Peyer's patch (tissue), 4 donors: ENCODE data around the gene PHF2. TPM values are rescaled to one million over a fixed set of nuclear protein-coding genes. Genes with fewer than 3 reads are reported as not detected.

Source experiments
- DNase-seq, 3 donors: peaks; one replicate each; pipeline ENCODE4 v3.0.0-alpha.2; 2017 to 2019
- H3K27ac ChIP-seq, 4 donors: fragments of 200-600 bp; sonication (generic); one replicate each; pipeline ENCODE4 v1.5.1; 2016 to 2019
- H3K27me3 ChIP-seq, 2 donors: fragments of 200-600 bp; sonication (generic); one replicate each; pipeline ENCODE4 v1.5.1; 2019
- H3K36me3 ChIP-seq, 3 donors: fragments of 200-600 bp; sonication (generic); one replicate each; pipeline ENCODE4 v1.5.1; 2016 to 2019
- H3K4me1 ChIP-seq, 4 donors: fragments of 200-600 bp; sonication (generic); one replicate each; pipeline ENCODE4 v1.5.1; 2016 to 2019
- H3K4me3 ChIP-seq, 4 donors: fragments of 200-600 bp; sonication (generic); 1 replicate in 3 of 4; 2 replicates in 1 of 4; pipeline ENCODE4 v1.5.1; 2016 to 2019; ENCODE audit warnings: mild to moderate bottlenecking in 1 of 4
- H3K9me3 ChIP-seq, 4 donors: fragments of 200-600 bp; sonication (generic); one replicate each; pipeline ENCODE4 v1.5.1; 2016 to 2019; ENCODE audit warnings: mild to moderate bottlenecking in 1 of 4
- CTCF ChIP-seq, 6 experiments: fragments of 450-650 bp in 4 of 6; fragments of 200-600 bp in 2 of 6; sonication (generic) in 1 of 6; IDR thresholded peaks; one replicate each; pipeline ENCODE4 v1.5.1; 2017 to 2019; ENCODE audit warnings: antibody characterized with exemption in 6 of 6, mild to moderate bottlenecking in 3 of 6, moderate library complexity in 1 of 6
- POLR2A ChIP-seq, 2 donors: fragments of 450-650 bp; IDR thresholded peaks; one replicate each; pipeline ENCODE4 v1.5.1; 2017; ENCODE audit warnings: antibody characterized with exemption in 2 of 2, mild to moderate bottlenecking in 2 of 2, moderate library complexity in 2 of 2
- total RNA-seq, 4 donors: library from RNA; depleted of rRNA; stranded (reverse); fragments of >200 nt; gene quantifications; one replicate each; pipeline ENCODE4 v1.1.0, GENCODE V29; 2016

PHF2 gene
- total RNA-seq, 4 donors from 2014 or later: 12.3 to 26.4 (median 19.5) TPM

DNA sequence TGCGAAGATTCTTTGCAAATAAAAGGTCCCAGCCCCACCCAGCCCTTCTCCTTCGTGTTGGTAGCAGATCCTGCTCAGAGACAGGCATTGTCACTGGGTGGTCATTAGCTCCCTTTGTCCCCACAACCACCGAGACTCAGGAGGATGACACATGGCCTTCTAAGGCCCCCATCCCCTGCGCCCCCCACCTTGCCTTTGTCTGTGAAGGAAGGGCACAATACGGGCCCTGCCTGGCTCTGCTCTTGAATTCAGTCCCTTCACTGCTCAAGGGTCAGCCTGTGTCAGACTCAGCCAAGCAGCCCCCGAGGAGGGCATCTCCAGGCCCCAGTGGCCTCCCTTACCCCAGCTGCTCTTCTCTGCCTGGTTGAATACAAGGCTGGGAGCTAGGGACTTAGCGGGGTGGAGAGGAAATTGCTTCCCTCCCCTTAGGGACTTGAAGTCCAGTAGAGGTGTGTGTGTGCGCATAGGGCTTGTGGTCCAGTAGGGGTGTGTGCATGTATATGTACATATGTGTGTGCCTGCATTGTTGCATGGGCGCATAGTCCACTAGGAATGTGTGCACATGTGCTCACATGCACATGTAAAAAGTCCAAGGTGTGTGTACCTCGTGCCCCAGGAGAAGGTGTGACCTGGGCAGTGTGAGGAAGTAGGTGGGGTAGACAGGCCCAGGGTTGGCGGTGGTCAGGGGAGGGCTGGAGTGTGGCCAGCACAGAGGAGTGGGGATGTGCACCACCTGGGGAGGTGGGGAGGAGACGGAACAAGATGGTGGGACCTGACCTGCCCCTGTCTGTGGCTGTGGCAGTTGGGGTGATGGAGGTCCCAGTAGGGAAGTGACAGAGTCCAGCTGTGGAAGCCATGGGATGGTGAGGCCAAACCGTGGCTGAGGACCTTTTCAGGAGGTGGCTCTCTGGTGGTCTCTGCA, 59.1 kb downstream of the PHF2 start:
- Histone ChIP-seq H3K27ac (no peak overlapping the region), H3K4me1 (no peaks in the 10 kb centered on the region), H3K9me3 (peaks cover 0 to 12% (median 0%) of the 10 kb centered on the region in 4 donors), H3K4me3 (no peak overlapping the region), H3K36me3 (peaks cover 0 to 92% (median 0%) of the 10 kb centered on the region in 3 donors), H3K27me3 (no peaks in the 10 kb centered on the region)
- no peak for TF ChIP-seq CTCF (IDR thresholded peaks at IDR 0.05)
- no peak for TF ChIP-seq POLR2A (IDR thresholded peaks at IDR 0.05)
- DNase-seq: peak in 1 of 3 donors; percentile 33

DNA sequence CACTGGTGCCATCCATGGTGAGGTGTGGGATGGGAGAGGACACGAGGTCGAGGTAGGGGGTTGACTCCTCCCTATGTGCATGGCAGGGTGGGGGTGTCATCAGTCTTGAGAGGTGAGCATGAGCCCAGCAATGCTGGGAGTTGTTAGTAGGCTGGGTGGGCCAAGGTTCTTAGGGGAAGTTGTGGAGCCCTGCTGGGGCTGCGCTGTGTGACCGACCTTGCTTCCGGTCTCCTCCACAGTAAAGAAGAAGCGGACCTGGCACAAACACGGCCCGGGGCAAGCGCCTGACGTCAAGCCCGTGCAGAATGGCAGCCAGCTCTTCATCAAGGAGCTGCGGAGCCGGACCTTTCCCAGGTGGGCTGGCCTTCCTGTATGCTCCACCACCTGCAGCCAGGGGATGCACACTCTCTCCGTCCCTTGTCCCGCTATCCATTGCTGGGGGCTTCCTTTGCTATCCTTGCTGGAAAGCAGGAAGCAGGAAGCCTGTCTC, 59.8 kb downstream of the PHF2 start:
- DNase-seq: peak in 1 of 3 donors; percentile 38
- peaks cover 0 to 92% (median 0%) of the 10 kb centered on the region in 3 donors for H3K36me3 ChIP-seq
- TF ChIP-seq POLR2A (IDR thresholded peaks at IDR 0.05) (no peak), CTCF (IDR thresholded peaks at IDR 0.05) (no peak)
- peaks cover 0 to 12% (median 0%) of the 10 kb centered on the region in 4 donors for H3K9me3 ChIP-seq
- H3K27me3 ChIP-seq: no peaks in the 10 kb centered on the region
- no peak overlapping the region for H3K27ac ChIP-seq
- no peaks in the 10 kb centered on the region for H3K4me1 ChIP-seq
- no peak overlapping the region for H3K4me3 ChIP-seq

GRCh38 chr9:93636667-93637066, 60.3 kb downstream of the PHF2 start:
- H3K4me3 ChIP-seq: no peak overlapping the region
- H3K9me3 ChIP-seq: peaks cover 0 to 12% (median 0%) of the 10 kb centered on the region in 4 donors
- no peak for TF ChIP-seq POLR2A (IDR thresholded peaks at IDR 0.05)
- TF ChIP-seq CTCF (IDR thresholded peaks at IDR 0.05): no peak
- peaks cover 0 to 92% (median 0%) of the 10 kb centered on the region in 3 donors for H3K36me3 ChIP-seq
- no peaks in the 10 kb centered on the region for H3K27me3 ChIP-seq
- no peaks in the 10 kb centered on the region for H3K4me1 ChIP-seq
- no peak overlapping the region for H3K27ac ChIP-seq
- DNase-seq: peak in 1 of 3 donors; percentile 28

DNA sequence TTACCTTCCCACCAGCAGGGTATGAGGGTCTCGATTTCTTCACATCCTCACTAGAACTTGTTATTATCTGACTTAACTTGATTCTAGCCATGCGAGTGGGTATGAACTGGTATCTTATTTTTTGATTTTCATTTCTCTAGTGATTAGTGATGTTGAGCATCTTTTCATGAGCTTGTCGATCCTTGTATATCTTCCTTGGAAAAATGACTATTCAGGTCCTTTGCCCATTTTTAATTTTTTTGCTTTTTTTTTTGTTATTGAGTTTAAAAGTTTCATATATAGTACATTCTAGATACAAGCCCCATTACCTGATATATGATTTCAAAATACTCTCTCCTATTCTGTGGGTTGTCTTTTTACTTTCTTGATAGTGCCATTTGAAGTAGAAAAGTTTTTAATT, 61.5 kb downstream of the PHF2 start:
- DNase-seq: no peak
- no peaks in the 10 kb centered on the region for H3K4me1 ChIP-seq
- no peak overlapping the region for H3K4me3 ChIP-seq
- no peak overlapping the region for H3K27ac ChIP-seq
- peaks cover 0 to 82% (median 0%) of the 10 kb centered on the region in 3 donors for H3K36me3 ChIP-seq
- TF ChIP-seq POLR2A (IDR thresholded peaks at IDR 0.05) (no peak), CTCF (IDR thresholded peaks at IDR 0.05) (no peak)
- H3K9me3 ChIP-seq: peaks cover 0 to 12% (median 0%) of the 10 kb centered on the region in 4 donors
- H3K27me3 ChIP-seq: no peaks in the 10 kb centered on the region

DNA sequence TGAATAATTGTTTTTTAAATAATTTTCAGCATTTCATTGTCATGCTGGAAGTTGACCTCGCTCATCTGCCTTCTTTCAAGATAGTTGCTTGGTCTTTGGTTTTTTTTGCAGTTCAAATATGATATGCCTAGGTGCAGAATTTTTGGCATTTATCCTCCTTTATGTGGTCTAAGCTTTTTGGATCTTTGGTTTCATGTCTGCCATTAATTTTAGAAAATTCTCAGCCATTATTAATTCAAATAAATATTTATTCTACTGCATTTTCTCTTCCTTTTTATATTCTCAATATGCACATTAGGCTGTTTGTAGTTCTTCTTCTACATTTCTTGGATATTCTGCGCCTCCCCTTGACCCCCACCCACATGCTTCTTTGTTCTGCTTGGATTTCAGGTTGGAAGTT, 63.6 kb downstream of the PHF2 start:
- Histone ChIP-seq H3K27ac (no peak overlapping the region), H3K9me3 (peaks cover 0 to 12% (median 0%) of the 10 kb centered on the region in 4 donors), H3K4me3 (no peak overlapping the region), H3K27me3 (no peaks in the 10 kb centered on the region), H3K4me1 (no peaks in the 10 kb centered on the region), H3K36me3 (peaks cover 0 to 80% (median 0%) of the 10 kb centered on the region in 3 donors)
- DNase-seq: no peak
- TF ChIP-seq CTCF (IDR thresholded peaks at IDR 0.05) (no peak), POLR2A (IDR thresholded peaks at IDR 0.05) (no peak)
